ENCODE data around the gene CIAO2B.

DNA sequence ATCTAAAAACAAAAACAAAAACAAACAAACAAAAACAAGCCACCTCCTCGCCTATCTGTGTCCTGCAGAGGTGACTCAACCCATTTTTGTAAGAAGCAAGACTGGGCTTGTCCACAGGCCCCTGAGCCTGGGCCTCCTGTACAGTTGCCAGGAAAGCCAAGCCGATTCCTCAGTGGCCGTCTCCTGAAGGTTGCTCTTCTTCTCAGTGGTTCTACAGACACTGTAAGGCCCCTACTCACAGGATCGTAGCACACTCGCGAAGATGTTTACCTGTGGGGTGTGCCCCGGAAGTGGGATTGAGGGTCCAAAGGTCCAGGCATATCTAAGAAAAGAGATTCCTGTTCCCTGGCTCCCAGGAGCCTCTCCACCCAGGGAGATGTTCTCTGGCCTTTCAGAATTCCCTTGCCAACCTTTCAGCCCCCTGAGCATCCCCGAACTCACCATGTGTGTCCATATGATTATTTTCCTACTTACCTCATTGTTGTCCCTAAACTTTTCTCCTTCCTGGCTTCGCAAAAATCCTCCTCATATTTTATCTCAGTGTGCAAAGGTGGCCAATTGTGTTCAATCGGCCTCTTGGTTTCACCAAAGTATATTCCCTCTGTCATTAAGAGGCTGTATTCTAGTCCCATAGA lies 19.4 kb upstream of the CIAO2B start:
- TF ChIP-seq POLR2A (IDR thresholded peaks at IDR 0.05; ENCODE audit: low read length) (no peak), GATA1 (IDR thresholded peaks at IDR 0.05; ENCODE audit: low read depth, low read length) (no peak)
